H4 (cell line): ENCODE results near the gene MCU. TPM values are rescaled to one million over a fixed set of nuclear protein-coding genes. Genes with fewer than 3 reads are reported as not detected.
"Not testable (repeated sequence)": the region's sequence is repeated elsewhere in the genome, so short reads cannot be mapped to it uniquely, and the experiment has no call there.

Experiments used
- DNase-seq: peaks from one replicate; pipeline ENCODE4 v3.0.0-alpha.2; 2015; ENCODE audit warnings: low spot score
- total RNA-seq: library from RNA; depleted of rRNA; stranded (reverse); fragments of >200 nt; shearing (Covaris generic); gene quantifications from 2 replicates; pipeline ENCODE4 v1.2.3, GENCODE V29; 2014; rRNA removed

Gene MCU
- 26.8 and 28.1 TPM in 2 replicates for total RNA-seq

- DNase-seq: peak; percentile 92
These were observed at the start of gene MCU for GRCh38 chr10:72691863-72692743. Gene MCU (plus strand): TSS chr10:72692143. CDS start chr10:72692152, 9 bp downstream.

DNA sequence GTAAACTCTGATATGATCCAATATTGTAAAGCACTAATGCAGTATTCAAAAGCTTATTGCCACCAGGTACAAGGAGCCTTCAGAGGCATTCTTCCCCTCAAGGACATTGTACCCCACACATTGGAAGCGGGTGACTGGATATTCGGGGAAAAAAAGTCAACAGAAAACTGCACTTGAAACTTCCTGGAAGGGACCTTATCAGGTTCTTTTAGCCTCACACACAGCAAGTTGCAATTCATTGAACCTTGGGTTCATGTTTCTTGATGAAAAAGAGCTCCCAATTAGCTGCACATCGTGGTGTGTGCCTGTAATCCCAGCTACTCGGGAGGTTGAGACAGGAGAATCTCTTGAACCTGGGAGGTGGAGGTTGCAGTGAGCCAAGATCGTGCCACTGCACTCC lies 49.6 kb upstream of the MCU start:
- DNase-seq: no peak

GRCh38 chr10:72645263-72645858 lies 46.6 kb upstream of the MCU start:
- DNase-seq: no peak

DNA sequence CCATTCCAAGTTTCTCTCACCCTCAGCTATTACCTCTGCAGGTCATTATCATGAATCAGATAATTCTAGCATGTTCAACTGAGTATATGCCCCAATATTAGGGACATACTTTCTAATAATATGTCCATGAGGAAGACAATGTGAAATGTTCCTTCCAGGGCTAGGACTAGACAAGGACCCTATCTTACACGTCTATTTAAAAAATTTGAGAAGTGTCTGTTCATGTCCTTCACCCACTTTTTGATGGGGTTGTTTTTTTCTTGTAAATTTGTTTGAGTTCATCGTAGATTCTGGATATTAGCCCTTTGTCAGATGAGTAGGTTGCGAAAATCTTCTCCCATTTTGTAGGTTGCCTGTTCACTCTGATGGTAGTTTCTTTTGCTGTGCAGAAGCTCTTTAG lies 45.0 kb upstream of the MCU start:
- DNase-seq: not testable (repeated sequence)

- DNase-seq: no peak
These were observed 43.6 kb upstream of the MCU start for GRCh38 chr10:72648301-72648700.

DNA sequence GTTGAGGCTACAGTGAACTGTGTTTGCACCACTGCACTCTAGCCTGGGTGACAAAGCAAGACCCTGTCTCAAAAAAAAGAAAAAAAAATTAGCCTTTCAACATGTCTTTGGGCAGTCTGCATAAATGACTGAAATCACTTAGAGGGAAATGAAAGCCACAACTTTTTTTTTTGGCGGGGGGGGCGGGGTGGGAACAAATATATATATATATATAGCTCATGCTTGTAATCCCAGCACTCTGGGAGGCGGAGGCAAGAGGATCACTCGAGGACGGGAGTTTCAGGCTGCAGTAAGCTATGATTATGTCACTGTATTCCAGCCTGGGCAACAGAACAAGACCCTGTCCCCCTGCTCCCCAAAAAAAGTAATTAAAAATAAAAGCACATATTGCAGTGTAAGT lies 42.7 kb upstream of the MCU start:
- DNase-seq: no peak

DNA sequence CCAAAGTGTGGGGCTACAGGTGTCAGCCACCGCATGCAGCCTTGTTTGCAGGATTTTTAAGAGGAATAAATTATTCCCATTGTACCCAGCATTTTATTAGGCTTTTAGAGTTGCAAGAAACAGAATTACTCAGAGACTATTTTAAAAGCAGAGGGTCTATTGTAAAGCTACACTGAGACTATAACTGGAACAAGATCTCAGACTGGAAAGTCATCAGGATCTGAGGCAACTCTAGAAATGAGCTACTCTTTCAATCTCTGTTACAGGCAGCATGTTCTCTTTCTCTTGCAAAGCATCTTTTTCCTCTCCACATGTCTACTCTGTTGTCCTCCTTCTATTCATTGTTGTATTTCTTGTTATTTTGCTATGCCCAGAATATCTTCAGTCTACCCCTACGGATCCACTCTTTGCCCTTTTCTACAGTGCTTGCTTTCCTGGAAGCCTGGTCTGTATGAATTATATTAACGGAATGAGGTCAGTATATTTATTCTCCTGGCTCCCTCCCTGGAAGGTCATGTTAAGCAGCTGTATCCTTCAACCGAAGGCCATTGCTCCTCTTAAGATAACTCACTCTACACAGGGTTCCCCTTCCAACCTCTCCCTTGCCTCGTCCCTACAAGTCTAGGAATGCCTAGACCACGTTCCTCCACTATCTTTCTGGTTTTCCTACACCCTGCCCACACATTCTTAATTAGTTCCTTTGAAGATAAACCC lies 38.4 kb upstream of the MCU start:
- no peak for DNase-seq

DNA sequence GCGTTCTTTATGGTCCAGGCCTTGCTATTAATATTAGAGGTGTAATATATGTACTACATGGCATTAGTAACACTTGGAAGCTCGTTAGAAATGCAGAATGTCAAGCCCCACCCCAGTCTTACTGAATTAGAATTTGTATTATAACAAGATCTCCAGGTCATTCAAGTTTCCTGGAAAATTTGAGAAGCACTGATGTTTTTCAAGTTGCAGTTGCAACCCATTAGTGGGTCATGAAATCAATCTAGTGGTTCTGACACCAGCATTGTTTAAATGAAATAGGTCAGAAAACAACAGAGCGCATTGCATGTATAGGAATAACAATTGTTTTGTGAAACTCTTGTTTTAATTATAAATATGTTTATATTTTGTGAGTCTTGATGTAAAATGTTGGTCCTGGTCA lies 37.2 kb upstream of the MCU start:
- DNase-seq: no peak

GRCh38 chr10:72658696-72659400 lies 33.1 kb upstream of the MCU start:
- DNase-seq: no peak

GRCh38 chr10:72659694-72660093 lies 32.2 kb upstream of the MCU start:
- peak; percentile 37 for DNase-seq

GRCh38 chr10:72660220-72660619 lies 31.7 kb upstream of the MCU start:
- no peak for DNase-seq

GRCh38 chr10:72661431-72661830 lies 30.5 kb upstream of the MCU start:
- no peak for DNase-seq

DNA sequence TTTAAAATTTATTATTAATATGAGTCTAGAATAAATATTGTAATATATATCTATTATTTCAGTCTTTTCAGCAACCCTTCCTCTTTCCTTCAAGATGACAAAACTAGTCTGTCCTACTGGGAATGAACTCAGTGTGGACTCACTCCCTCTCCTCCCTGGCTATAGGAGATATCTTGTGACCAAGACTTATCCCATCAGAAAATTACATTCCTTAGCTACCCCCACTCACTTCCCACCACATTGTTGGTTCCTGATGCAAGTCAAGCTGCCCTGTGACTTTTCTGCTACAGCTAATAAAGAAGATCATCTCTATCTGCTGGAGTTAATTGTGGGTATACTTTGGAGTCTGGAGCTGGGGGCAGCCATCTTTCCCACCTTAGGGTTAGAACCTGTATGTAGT lies 28.0 kb upstream of the MCU start:
- no peak for DNase-seq

- DNase-seq: peak; percentile 17
These were observed 26.0 kb upstream of the MCU start for GRCh38 chr10:72665925-72666324.

DNA sequence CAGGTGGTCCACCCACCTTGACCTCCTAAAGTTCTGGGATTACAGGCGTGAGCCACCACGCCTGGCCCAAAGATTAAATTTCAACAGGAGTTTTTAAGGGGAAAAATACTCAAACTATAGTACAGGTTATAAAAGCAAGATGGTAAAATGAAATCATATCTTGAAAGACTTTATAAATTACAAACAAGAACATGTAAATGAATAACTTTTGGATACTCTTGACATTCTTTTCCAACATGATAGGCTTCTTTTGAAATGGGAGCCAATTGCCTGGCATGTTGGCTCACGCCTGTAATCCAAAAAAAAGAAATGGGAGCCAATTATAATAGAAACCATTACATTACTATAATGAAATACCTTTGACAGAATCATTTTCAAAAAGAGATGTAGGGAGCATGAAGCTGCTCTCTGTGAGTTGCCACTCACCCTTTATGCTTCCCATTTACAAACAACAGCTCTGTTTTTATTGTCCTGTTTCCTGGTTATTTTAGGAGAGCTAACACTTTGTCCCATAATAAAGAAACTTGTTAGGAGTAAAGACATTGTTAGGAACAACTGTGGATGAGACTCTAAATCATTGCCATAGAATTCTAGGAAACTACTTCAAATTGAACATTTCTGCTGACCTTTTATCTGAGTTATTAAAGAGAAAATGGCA lies 24.6 kb upstream of the MCU start:
- DNase-seq: no peak

DNA sequence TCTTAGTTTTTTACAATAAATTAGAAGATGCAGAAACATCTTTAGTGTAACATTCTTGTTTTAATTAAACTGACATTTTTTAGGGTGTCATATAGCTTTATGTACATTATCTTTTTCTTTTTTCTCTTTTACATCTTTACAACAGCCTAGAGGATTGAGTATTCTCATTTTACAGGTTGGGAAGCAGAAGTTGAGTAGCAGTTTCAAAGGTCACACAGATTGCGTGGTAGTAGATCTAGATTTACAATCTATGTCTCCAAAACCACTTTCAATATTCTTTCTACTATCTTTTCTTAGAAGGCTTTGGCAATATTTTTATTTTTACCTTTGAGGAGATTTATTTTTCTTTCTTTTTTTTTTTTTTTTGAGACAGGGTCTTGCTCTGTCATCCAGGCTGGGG lies 18.7 kb upstream of the MCU start:
- DNase-seq: no peak

- not testable (repeated sequence) for DNase-seq
These were observed 17.8 kb upstream of the MCU start for GRCh38 chr10:72674174-72674573.

- DNase-seq: no peak
These were observed 12.1 kb upstream of the MCU start for GRCh38 chr10:72679838-72680241.

DNA sequence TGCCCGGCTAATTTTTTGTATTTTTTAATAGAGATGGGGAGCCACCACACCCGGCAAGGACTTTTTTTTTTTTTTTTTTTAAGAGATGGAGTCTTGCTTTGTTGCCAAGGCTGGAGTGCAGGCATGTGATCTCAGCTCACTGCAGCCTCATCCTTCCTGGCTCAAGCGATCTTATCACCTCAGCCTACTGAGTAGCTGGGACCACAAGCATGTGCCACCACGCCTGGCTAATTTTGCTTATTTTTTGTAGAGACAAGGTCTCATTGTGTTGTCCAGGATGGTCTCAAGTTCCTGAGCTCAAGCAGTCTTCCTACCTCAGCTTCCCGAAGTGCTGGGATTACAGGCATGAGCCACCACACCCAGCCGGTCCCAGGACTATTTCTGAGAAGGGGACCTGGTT lies 9.3 kb upstream of the MCU start:
- DNase-seq: peak; percentile 53

DNA sequence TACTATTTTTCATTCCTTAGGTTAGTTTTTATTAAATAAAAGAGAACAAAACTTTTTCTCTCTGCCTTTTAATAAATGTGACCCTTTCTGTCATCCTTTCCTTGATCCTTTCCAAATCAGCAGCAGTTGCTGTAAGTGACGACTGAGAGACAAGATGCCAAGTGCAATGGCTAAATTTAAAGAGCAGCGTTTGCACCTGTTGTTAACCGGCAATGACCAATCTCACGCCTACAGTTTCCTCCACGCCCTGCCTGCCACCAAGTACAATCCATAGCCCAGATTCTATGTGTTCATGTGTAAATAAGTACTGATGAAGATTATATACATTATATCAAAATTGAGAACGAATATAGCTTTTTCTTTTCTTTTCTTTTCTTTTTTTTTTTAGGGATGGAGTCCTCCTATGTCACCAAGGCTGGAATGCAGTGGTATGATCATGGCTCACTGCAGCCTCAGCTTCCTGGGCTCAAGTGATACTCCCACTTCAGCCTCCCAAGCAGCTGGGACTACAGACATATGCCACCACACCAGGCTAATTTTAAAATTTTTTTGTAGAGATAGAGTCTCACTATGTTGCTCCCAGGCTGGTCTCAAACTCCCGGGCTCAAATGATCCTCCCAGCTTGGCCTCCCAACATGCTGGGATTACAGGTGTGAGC lies 6.5 kb upstream of the MCU start:
- no peak for DNase-seq

DNA sequence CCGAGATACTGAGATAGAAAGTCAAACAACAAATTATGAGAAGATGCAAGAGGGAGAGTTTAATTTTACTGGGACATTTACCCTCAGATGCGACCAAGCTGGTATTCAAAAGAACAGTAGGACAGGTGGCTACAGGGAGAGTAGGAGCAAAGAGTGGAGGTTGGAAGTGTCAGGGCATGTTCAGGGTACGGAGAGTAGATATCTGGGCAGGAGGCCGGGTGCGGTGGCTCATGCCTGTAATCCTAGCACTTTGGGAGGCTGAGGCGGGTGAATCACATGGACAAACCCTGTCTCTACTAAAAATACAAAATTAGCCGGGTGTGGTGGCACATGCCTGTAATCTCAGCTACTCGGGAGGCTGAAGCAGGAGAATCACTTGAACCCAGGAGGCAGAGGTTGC lies 5.5 kb upstream of the MCU start:
- not testable (repeated sequence) for DNase-seq
